SU-DHL-6 (cell line): Measurements from ENCODE around the gene JUNB.
A peak's percentile ranks its signal among the peaks of the same experiment; 100 is the strongest.

Experiments used
- H2AFZ ChIP-seq: fragments of 200-600 bp; sonication (generic); 2 replicates; pipeline ENCODE4 v1.6.1; 2014; ENCODE audit warnings: low read depth, mild to moderate bottlenecking, moderate library complexity, mixed read lengths, antibody characterized with exemption, low read length; ENCODE audit not compliant: severe bottlenecking
- H3F3A ChIP-seq: fragments of 200-600 bp; shearing (Covaris generic); 2 replicates; pipeline ENCODE4 v1.6.0; 2016; ENCODE audit warnings: antibody characterized with exemption, mild to moderate bottlenecking; ENCODE audit not compliant: insufficient read depth
- H3K27ac ChIP-seq: fragments of 200-600 bp; sonication (generic); 2 replicates; pipeline ENCODE4 v1.5.1; 2016; ENCODE audit warnings: low read depth, mild to moderate bottlenecking, low read length, moderate library complexity, mixed read lengths
- H3K27me3 ChIP-seq: fragments of 200-600 bp; sonication (generic), shearing (Covaris generic); 2 replicates; pipeline ENCODE4 v1.6.0; 2014; ENCODE audit warnings: mild to moderate bottlenecking, low read length
- H3K36me3 ChIP-seq: fragments of 200-600 bp; sonication (generic); 2 replicates; pipeline ENCODE4 v1.6.1; 2014; ENCODE audit warnings: mild to moderate bottlenecking, low read length, mixed read lengths
- H3K4me2 ChIP-seq: fragments of 300-600, 200-600 bp; shearing (Covaris generic), sonication (generic); 2 replicates; pipeline ENCODE4 v1.6.0; 2014; ENCODE audit warnings: low read length, low read depth, mild to moderate bottlenecking; ENCODE audit not compliant: poor library complexity, severe bottlenecking
- H3K4me3 ChIP-seq: fragments of 200-600 bp; sonication (generic); 2 replicates; pipeline ENCODE4 v1.5.1; 2014; ENCODE audit warnings: antibody characterized with exemption, low read length, mild to moderate bottlenecking, mixed read lengths; ENCODE audit not compliant: insufficient read depth, poor library complexity, severe bottlenecking
- H3K79me2 ChIP-seq: fragments of 200-600 bp; sonication (generic); 2 replicates; pipeline ENCODE4 v1.6.1; 2014; ENCODE audit warnings: mild to moderate bottlenecking, low read length, moderate library complexity; ENCODE audit not compliant: insufficient read depth
- H3K9ac ChIP-seq: fragments of 200-600 bp; sonication (generic); 2 replicates; pipeline ENCODE4 v1.7.0; 2014; ENCODE audit warnings: mild to moderate bottlenecking, low read length
- H3K9me2 ChIP-seq: fragments of 200-600 bp; sonication (generic); replicated peaks from 2 replicates; pipeline ENCODE4 v1.6.1; 2014; ENCODE audit warnings: low read length; ENCODE audit not compliant: insufficient read depth
- H3K9me3 ChIP-seq: fragments of 200-600 bp; sonication (generic); 2 replicates; pipeline ENCODE4 v1.6.1; 2014; ENCODE audit warnings: low read length, mixed read lengths; ENCODE audit not compliant: insufficient read depth
- H4K20me1 ChIP-seq: fragments of 200-600 bp; sonication (generic); 2 replicates; pipeline ENCODE4 v1.6.1; 2014; ENCODE audit warnings: low read depth, mild to moderate bottlenecking, antibody characterized with exemption, low read length, moderate library complexity, mixed read lengths
- CTCF ChIP-seq: fragments of 200-600 bp; sonication (generic); IDR thresholded peaks from one replicate; pipeline ENCODE4 v1.5.1; 2017; ENCODE audit warnings: antibody characterized with exemption, mild to moderate bottlenecking, low read length, moderate library complexity; ENCODE audit not compliant: insufficient read depth, poor library complexity, severe bottlenecking
- EZH2phosphoT487 ChIP-seq: fragments of 200-600 bp; sonication (generic), shearing (Covaris generic); conservative IDR thresholded peaks from 2 replicates; pipeline ENCODE4 v1.6.1; 2018; ENCODE audit warnings: mild to moderate bottlenecking, antibody characterized with exemption, low read length, moderate library complexity, mixed read lengths

Gene JUNB

GRCh38 chr19:12791345-12792050, at the start of gene JUNB:
Gene JUNB, plus strand, starts transcription at chr19:12791486. Its CDS starts 286 bp downstream, at chr19:12791772.
- H2AFZ ChIP-seq, result peak within 1 kb of the TSS; percentile 52
- H3K9me2 ChIP-seq, result no peaks in the 10 kb centered on the region
- peaks cover 36% of the 10 kb centered on the region for H3F3A ChIP-seq
- H3K36me3 ChIP-seq, result no peaks in the 10 kb centered on the region
- no peaks in the 10 kb centered on the region for H3K27me3 ChIP-seq
- peak within 1 kb of the TSS; percentile 70 for H3K27ac ChIP-seq
- H4K20me1 ChIP-seq, result no peaks in the 10 kb centered on the region
- peak within 1 kb of the TSS; percentile 60 for H3K4me3 ChIP-seq
- H3K9ac ChIP-seq, result peak within 1 kb of the TSS; percentile 77
- H3K79me2 ChIP-seq, result no peaks in the 10 kb centered on the region
- H3K4me2 ChIP-seq, result peak within 1 kb of the TSS; percentile 94
- no peaks in the 10 kb centered on the region for H3K9me3 ChIP-seq
- TF ChIP-seq EZH2phosphoT487 (no peak), CTCF (no peak)

GRCh38 chr19:12745166-12745897, 46.0 kb upstream of the JUNB start:
- no peaks in the 10 kb centered on the region for H3K9me2 ChIP-seq

GRCh38 chr19:12748489-12748888, 42.8 kb upstream of the JUNB start:
- Histone ChIP-seq H3K27ac (no peak overlapping the region), H2AFZ (no peak overlapping the region), H3K4me2 (no peak overlapping the region), H3K9me3 (no peaks in the 10 kb centered on the region; the same call in 1 of the 2 replicates), H3F3A (no peaks in the 10 kb centered on the region), H3K4me3 (no peak overlapping the region), H3K36me3 (0 out of 2 replicates have a peak, but pooled peaks cover 3% of the 10 kb centered on the region), H3K27me3 (no peaks in the 10 kb centered on the region), H3K9me2 (no peaks in the 10 kb centered on the region), H3K9ac (no peak overlapping the region), H4K20me1 (no peaks in the 10 kb centered on the region), H3K79me2 (no peaks in the 10 kb centered on the region)
- TF ChIP-seq EZH2phosphoT487, result no peak
- TF ChIP-seq CTCF, result no peak

More at GRCh38 chr19:12745166-12745897, 46.0 kb upstream of the JUNB start:
- no peak overlapping the region for H3K4me2 ChIP-seq
- H3K36me3 ChIP-seq, result 0 out of 2 replicates have a peak, but pooled peaks cover 3% of the 10 kb centered on the region
- H3K79me2 ChIP-seq, result no peaks in the 10 kb centered on the region
- no peak overlapping the region for H3K27ac ChIP-seq
- H3K9ac ChIP-seq, result no peak overlapping the region
- H3F3A ChIP-seq, result no peaks in the 10 kb centered on the region
- H3K4me3 ChIP-seq, result no peak overlapping the region
- H2AFZ ChIP-seq, result no peak overlapping the region
- no peaks in the 10 kb centered on the region for H4K20me1 ChIP-seq
- no peaks in the 10 kb centered on the region; the same call in 1 of the 2 replicates for H3K9me3 ChIP-seq
- TF ChIP-seq CTCF, result no peak
- no peak for TF ChIP-seq EZH2phosphoT487
- H3K27me3 ChIP-seq, result no peaks in the 10 kb centered on the region
